GM23338 (cell line): ENCODE measurements around the gene SLC25A13. TPM values are rescaled to one million over a fixed set of nuclear protein-coding genes. Genes with fewer than 3 reads are reported as not detected.

Experiments used
- ATAC-seq: fragments of 200-7000 bp; cut with Tn5 transposase; 3 replicates; pipeline ENCODE4 v1.9.1; 2020
- DNase-seq: peaks from one replicate; pipeline ENCODE4 v3.0.0-alpha.2; 2015; ENCODE audit warnings: low spot score
- H2AFZ ChIP-seq: fragments of 200-600 bp; sonication (generic); 2 replicates; pipeline ENCODE4 v1.8.0; 2016; ENCODE audit warnings: antibody characterized with exemption, mild to moderate bottlenecking, moderate library complexity
- H3F3A ChIP-seq: fragments of 200-600 bp; sonication (generic); replicated peaks from 2 replicates; pipeline ENCODE4 v1.8.0; 2017; ENCODE audit warnings: antibody characterized with exemption, mixed run types, low read depth
- H3K27ac ChIP-seq: fragments of 200-600 bp; sonication (generic); 2 replicates; pipeline ENCODE4 v1.6.1; 2016; ENCODE audit warnings: low read depth
- H3K27me3 ChIP-seq: fragments of 200-600 bp; sonication (generic); 2 replicates; pipeline ENCODE4 v1.8.0; 2016; ENCODE audit warnings: mild to moderate bottlenecking, mixed run types, moderate library complexity; ENCODE audit not compliant: insufficient read depth
- H3K36me3 ChIP-seq: fragments of 200-600 bp; sonication (generic); 2 replicates; pipeline ENCODE4 v1.8.0; 2016; ENCODE audit warnings: mild to moderate bottlenecking; ENCODE audit not compliant: insufficient read depth
- H3K4me1 ChIP-seq: fragments of 200-600 bp; sonication (generic); 2 replicates; pipeline ENCODE4 v1.8.0; 2016; ENCODE audit warnings: mild to moderate bottlenecking, moderate library complexity; ENCODE audit not compliant: insufficient read depth
- H3K4me2 ChIP-seq: fragments of 200-600 bp; sonication (generic); 2 replicates; pipeline ENCODE4 v1.7.1; 2017; ENCODE audit warnings: mixed run types
- H3K4me3 ChIP-seq: fragments of 200-600 bp; sonication (generic); 2 replicates; pipeline ENCODE4 v1.6.1; 2016; ENCODE audit warnings: mixed run types
- H3K79me2 ChIP-seq: fragments of 200-600 bp; sonication (generic); replicated peaks from 2 replicates; pipeline ENCODE4 v1.8.0; 2017; ENCODE audit warnings: mild to moderate bottlenecking; ENCODE audit not compliant: insufficient read depth
- H3K9me2 ChIP-seq: fragments of 200-600 bp; sonication (generic); 2 replicates; pipeline ENCODE4 v1.8.0; 2017; ENCODE audit not compliant: insufficient read depth
- H4K20me1 ChIP-seq: fragments of 200-600 bp; sonication (generic); replicated peaks from 2 replicates; pipeline ENCODE4 v1.8.0; 2017; ENCODE audit warnings: mild to moderate bottlenecking; ENCODE audit not compliant: insufficient read depth
- H3K27ac Mint-ChIP-seq: 2 replicates; pipeline ENCODE4 v1.8.0; 2020; ENCODE audit warnings: inconsistent platforms, mild to moderate bottlenecking, moderate library complexity, mixed read lengths
- H3K27me3 Mint-ChIP-seq: 3 replicates; pipeline ENCODE4 v1.8.0; 2022; ENCODE audit warnings: low read depth, mild to moderate bottlenecking, moderate library complexity, mixed read lengths, inconsistent platforms; ENCODE audit not compliant: insufficient read depth, poor library complexity
- H3K36me3 Mint-ChIP-seq: 3 replicates; pipeline ENCODE4 v1.8.0; 2021; ENCODE audit warnings: low read depth, mild to moderate bottlenecking, inconsistent platforms, moderate library complexity, mixed read lengths
- H3K4me1 Mint-ChIP-seq: 3 replicates; pipeline ENCODE4 v1.8.0; 2020; ENCODE audit warnings: mild to moderate bottlenecking, inconsistent platforms, mixed read lengths
- H3K4me3 Mint-ChIP-seq: 3 replicates; pipeline ENCODE4 v1.8.0; 2021; ENCODE audit warnings: moderate library complexity, mild to moderate bottlenecking, inconsistent platforms, mixed read lengths
- H3K9me3 Mint-ChIP-seq: 3 replicates; pipeline ENCODE4 v1.8.0; 2020; ENCODE audit warnings: moderate library complexity, mild to moderate bottlenecking, inconsistent platforms, mixed read lengths
- CREB1 ChIP-seq: fragments of 250-450 bp; sonication (Bioruptor Pico); IDR thresholded peaks from 2 replicates; pipeline ENCODE4 v1.5.0; 2020; ENCODE audit warnings: low read depth, mild to moderate bottlenecking, moderate library complexity
- CTCF ChIP-seq, 2 experiments: fragments of 200-600 bp in 1 of 2; sonication (generic) in 1 of 2; conservative IDR thresholded peaks; 2 replicates each; pipeline versions ENCODE4 v1.5.1 to v1.6.1; 2016 to 2017; ENCODE audit warnings: antibody characterized with exemption in 2 of 2, low read depth in 2 of 2, mild to moderate bottlenecking in 2 of 2, moderate library complexity in 1 of 2
- EZH2 ChIP-seq: fragments of 200-600 bp; sonication (generic); IDR thresholded peaks from one replicate; pipeline ENCODE4 v1.8.0; 2017; ENCODE audit warnings: antibody characterized with exemption, mild to moderate bottlenecking, low read depth; ENCODE audit not compliant: unreplicated experiment
- EZH2phosphoT487 ChIP-seq: fragments of 200-600 bp; sonication (generic); IDR thresholded peaks from one replicate; pipeline ENCODE4 v1.8.1; 2018; ENCODE audit warnings: antibody characterized with exemption; ENCODE audit not compliant: unreplicated experiment
- JUNB ChIP-seq: IDR thresholded peaks from one replicate; pipeline ENCODE4 v1.6.1; 2016; ENCODE audit warnings: antibody characterized with exemption; ENCODE audit not compliant: unreplicated experiment
- NANOG ChIP-seq: IDR thresholded peaks from 2 replicates; pipeline ENCODE4 v1.6.1; 2016; ENCODE audit warnings: antibody characterized with exemption, borderline replicate concordance
- POLR2AphosphoS5 ChIP-seq: IDR thresholded peaks from 2 replicates; pipeline ENCODE4 v1.6.1; 2016; ENCODE audit warnings: antibody characterized with exemption, low read depth
- REST ChIP-seq: IDR thresholded peaks from one replicate; pipeline ENCODE4 v1.6.1; 2018; ENCODE audit warnings: antibody characterized with exemption; ENCODE audit not compliant: unreplicated experiment
- STAT1 ChIP-seq: IDR thresholded peaks from one replicate; pipeline ENCODE4 v1.6.1; 2016; ENCODE audit warnings: antibody characterized with exemption; ENCODE audit not compliant: unreplicated experiment
- ZNF114 ChIP-seq: fragments of 250-450 bp; sonication (Bioruptor Pico); IDR thresholded peaks from 2 replicates; pipeline ENCODE4 v1.5.0; 2020; ENCODE audit warnings: mild to moderate bottlenecking, moderate library complexity
- ZNF331 ChIP-seq: fragments of 250-450 bp; sonication (Bioruptor Pico); IDR thresholded peaks from 2 replicates; pipeline ENCODE4 v1.5.0; 2020; ENCODE audit warnings: low read depth, mild to moderate bottlenecking, moderate library complexity
- ZNF462 ChIP-seq: fragments of 250-450 bp; sonication (Bioruptor Pico); IDR thresholded peaks from 2 replicates; pipeline ENCODE4 v1.5.0; 2020; ENCODE audit warnings: mild to moderate bottlenecking, moderate library complexity
- polyA plus RNA-seq: library from polyadenylated mRNA; unstranded; fragments of >200 nt; fragmentation: Nextera tagmentation; extraction: Ambion mirVana; gene quantifications from 2 replicates; pipeline ENCODE4 v1.2.1, GENCODE V29; 2016
- total RNA-seq: library from RNA; depleted of rRNA; stranded (reverse); fragments of >200 nt; shearing (Covaris generic); gene quantifications from 2 replicates; pipeline ENCODE4 v1.2.3, GENCODE V29; 2014
- TF ChIP-seq, protein P1 (sequence below): IDR thresholded peaks from 2 replicates; pipeline ENCODE4 v1.6.1; 2016; ENCODE audit warnings: antibody characterized with exemption

SLC25A13 gene
- total and polyA plus RNA-seq, 2 experiments from 2014 or later: 51.1 to 84.6 TPM

DNA sequence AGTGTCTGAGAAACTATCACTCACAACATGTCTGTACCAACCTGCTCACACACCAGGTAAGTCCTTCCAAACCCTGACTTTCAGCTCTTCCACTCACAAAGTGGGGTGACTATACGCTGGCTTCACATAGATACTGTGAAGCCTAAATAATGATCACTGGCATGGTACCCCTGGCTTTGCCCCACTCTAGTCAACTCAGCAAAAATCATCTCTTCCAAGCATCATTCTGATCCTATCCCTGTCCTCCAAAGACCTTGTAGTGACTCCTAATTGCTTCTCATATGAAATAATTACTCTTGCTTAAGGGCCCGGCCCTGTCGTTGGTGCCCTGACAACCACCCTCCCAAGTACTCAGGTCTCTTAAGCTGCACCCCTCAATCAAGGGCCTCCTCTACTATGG lies 97.8 kb downstream of the SLC25A13 start:
- Histone ChIP-seq H3K9me2 (no peaks in the 10 kb centered on the region), H3K27me3 (no peaks in the 10 kb centered on the region), H2AFZ (no peak overlapping the region), H3K4me1 (no peaks in the 10 kb centered on the region), H3K79me2 (peaks cover 12% of the 10 kb centered on the region; the same call in 1 of the 2 replicates), H4K20me1 (peaks cover 12% of the 10 kb centered on the region), H3K4me3 (no peak overlapping the region), H3K36me3 (no peaks in the 10 kb centered on the region), H3K27ac (no peak overlapping the region), H3F3A (no peaks in the 10 kb centered on the region), H3K4me2 (no peak overlapping the region)
- no peak for TF ChIP-seq NANOG
- TF ChIP-seq ZNF114 (CRISPR knock-in tag): no peak
- TF ChIP-seq, protein P1, sequence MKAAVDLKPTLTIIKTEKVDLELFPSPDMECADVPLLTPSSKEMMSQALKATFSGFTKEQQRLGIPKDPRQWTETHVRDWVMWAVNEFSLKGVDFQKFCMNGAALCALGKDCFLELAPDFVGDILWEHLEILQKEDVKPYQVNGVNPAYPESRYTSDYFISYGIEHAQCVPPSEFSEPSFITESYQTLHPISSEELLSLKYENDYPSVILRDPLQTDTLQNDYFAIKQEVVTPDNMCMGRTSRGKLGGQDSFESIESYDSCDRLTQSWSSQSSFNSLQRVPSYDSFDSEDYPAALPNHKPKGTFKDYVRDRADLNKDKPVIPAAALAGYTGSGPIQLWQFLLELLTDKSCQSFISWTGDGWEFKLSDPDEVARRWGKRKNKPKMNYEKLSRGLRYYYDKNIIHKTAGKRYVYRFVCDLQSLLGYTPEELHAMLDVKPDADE: no peak
- no peak for TF ChIP-seq CTCF (conservative IDR thresholded peaks at IDR 0.05; ENCODE audit: low read depth in 2 of 2)
- TF ChIP-seq JUNB: no peak
- no peak for TF ChIP-seq POLR2AphosphoS5
- TF ChIP-seq ZNF331 (CRISPR knock-in tag): no peak
- TF ChIP-seq STAT1: no peak
- TF ChIP-seq CREB1 (CRISPR knock-in tag): no peak
- no peak for TF ChIP-seq REST
- TF ChIP-seq EZH2phosphoT487: no peak
- TF ChIP-seq ZNF462 (CRISPR knock-in tag): no peak
- no peak for TF ChIP-seq EZH2
- DNase-seq (no peak), ATAC-seq (no peak; the same call in 2 of the 3 replicates)
- H3K9me3 Mint-ChIP-seq: peaks cover 9% of the 10 kb centered on the region
- H3K27ac Mint-ChIP-seq: no peak overlapping the region
- H3K4me3 Mint-ChIP-seq: no peak overlapping the region
- peaks cover 2% of the 10 kb centered on the region; the same call in 2 of the 3 replicates for H3K4me1 Mint-ChIP-seq
- peaks cover 14% of the 10 kb centered on the region for H3K36me3 Mint-ChIP-seq
- H3K27me3 Mint-ChIP-seq: peaks cover 3% of the 10 kb centered on the region
